Choroid plexus epithelial cell (primary cell): Measurements from ENCODE around the gene UGT1A7.

Experiments
- DNase-seq: peaks from one replicate; pipeline ENCODE4 v3.0.0-alpha.2; 2010; ENCODE audit warnings: low read depth
- H3K4me3 ChIP-seq: 2 replicates; pipeline ENCODE4 v1.5.1; 2011; ENCODE audit warnings: low read depth, mild to moderate bottlenecking, control low read depth, low read length, moderate library complexity
- TF ChIP-seq, protein P1 (sequence below): conservative IDR thresholded peaks from 2 replicates; pipeline ENCODE4 v1.5.1; 2011; ENCODE audit warnings: low read depth, mild to moderate bottlenecking, control low read depth, inconsistent platforms, low read length, moderate library complexity

UGT1A7 gene

DNA sequence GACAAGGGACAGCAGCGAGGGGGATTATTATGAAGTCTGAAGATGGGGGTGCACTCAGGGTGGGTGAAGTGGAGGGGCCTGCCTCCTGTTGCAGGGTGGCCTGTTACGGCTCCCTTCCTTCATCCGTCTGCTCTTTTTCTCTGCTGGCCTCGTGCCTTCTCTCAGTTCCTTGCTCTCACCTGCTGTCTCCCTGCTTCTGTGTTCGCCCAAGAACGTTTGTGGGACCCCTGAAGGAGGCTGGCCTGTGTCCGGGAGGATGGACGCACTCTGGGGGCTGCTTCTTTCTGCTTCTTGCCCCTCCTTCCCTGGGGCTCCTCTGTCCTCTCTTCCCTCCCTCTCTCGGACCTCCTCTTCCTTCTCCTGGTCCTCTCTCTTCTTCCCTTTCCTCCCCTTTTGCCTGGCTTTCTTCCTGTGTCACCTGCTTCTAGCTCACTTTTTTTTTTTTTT, 110.2 kb downstream of the UGT1A7 start:
- TF ChIP-seq, protein P1, sequence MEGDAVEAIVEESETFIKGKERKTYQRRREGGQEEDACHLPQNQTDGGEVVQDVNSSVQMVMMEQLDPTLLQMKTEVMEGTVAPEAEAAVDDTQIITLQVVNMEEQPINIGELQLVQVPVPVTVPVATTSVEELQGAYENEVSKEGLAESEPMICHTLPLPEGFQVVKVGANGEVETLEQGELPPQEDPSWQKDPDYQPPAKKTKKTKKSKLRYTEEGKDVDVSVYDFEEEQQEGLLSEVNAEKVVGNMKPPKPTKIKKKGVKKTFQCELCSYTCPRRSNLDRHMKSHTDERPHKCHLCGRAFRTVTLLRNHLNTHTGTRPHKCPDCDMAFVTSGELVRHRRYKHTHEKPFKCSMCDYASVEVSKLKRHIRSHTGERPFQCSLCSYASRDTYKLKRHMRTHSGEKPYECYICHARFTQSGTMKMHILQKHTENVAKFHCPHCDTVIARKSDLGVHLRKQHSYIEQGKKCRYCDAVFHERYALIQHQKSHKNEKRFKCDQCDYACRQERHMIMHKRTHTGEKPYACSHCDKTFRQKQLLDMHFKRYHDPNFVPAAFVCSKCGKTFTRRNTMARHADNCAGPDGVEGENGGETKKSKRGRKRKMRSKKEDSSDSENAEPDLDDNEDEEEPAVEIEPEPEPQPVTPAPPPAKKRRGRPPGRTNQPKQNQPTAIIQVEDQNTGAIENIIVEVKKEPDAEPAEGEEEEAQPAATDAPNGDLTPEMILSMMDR: no peak
- H3K4me3 ChIP-seq: no peak overlapping the region
- no peak for DNase-seq

DNA sequence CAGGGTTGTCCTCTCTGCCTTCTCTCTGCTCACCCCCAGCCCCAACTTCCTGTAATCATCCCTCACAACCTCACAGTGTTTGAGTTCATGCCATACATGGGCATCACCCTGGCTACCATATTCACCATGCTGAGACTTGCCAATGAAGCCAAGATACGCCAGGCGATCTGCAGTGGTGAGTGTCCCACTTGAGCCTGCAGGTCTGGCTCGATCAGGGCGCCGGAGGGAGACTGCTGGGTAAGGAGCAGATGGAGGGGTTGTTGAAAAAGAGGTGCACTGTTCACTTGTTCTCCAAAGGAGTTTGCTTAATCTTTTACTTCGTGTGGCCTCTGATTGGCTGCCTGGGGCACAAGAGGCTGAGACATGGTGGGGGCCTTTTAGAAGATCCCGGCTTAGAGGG, 111.0 kb downstream of the UGT1A7 start:
- DNase-seq: no peak
- TF ChIP-seq, protein P1: no peak
- no peak overlapping the region for H3K4me3 ChIP-seq

DNA sequence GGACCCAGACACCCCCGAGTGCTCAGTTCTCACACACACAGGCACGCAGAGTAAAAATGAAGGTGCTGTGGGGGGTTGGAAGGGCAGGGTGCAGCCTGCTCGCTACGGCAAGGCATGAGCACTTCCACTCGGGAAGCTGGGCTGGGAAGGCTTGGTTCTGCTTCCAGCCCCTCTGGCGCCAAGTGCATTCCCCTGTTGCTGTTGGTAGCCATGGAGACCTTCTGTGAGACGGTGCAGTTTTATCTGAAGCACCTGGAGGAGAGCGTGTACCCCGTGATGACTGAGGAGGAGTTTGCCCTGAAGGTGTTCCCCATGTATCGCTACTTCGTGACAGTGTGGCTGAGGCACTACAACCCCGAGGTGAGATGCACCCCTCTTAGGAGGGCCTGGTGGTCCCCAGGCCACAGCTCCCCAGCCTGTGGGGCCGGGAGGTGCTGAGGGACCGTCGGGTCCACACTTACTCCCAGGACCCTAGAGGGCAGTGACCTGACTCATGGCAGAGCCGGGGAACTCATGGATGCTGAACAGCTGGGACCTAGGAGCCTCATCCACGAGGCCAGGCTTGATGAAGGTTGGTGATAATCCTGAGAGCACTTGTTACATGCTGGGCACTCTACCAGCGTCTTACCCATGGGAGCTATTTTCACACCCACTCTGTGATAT, 111.9 kb downstream of the UGT1A7 start:
- TF ChIP-seq, protein P1: no peak
- DNase-seq: no peak
- H3K4me3 ChIP-seq: no peak overlapping the region

DNA sequence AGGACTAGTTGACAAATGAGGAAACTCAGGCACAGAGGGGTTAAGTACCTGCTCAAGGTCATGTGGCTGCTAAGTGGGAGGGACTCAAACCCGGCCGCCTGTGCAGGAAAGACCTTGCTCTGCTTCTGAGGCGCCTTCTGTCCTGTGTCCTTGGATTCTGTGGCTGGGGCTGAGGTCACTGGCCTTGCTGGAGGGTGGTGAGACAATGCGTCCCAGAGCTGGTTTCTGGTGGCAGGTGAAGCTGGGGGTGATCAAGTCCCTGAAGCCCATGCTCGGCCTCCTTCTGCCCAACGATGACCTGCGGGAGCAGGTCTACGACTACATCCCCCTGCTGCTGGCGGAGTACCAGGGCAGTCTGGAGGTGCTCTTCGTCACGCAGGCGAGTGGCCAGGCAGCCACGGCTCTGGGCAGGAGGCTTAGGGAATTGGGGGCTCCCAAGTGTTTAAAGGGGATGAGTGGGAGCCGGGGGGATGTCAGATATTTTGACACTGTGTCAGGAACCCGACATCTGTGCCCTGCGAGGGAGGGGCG, 112.5 kb downstream of the UGT1A7 start:
- TF ChIP-seq, protein P1: no peak
- no peak for DNase-seq
- H3K4me3 ChIP-seq: no peak overlapping the region

DNA sequence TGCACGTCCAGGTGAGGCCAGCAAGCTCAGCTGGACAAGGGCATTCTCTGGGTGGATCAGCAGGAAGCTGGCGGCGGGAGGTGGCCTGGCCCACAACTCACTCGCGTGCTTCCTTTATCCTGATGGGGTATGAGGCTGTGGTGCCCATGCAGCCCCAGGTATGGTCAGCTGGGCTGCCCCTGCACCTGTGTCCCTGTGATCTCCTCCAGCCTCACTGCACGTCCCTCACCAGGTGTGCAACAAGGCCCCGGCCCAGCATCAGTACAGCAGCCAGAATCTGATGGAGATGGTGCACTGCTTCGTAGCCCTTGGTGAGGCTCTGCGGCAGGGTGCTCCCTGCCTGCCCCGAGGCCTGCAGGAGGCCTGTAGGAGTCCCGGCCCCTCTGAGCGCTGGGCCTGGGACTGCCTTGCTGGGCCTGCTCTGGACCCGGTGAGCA, 114.1 kb downstream of the UGT1A7 start:
- DNase-seq: no peak
- TF ChIP-seq, protein P1: no peak
- H3K4me3 ChIP-seq: no peak overlapping the region

DNA sequence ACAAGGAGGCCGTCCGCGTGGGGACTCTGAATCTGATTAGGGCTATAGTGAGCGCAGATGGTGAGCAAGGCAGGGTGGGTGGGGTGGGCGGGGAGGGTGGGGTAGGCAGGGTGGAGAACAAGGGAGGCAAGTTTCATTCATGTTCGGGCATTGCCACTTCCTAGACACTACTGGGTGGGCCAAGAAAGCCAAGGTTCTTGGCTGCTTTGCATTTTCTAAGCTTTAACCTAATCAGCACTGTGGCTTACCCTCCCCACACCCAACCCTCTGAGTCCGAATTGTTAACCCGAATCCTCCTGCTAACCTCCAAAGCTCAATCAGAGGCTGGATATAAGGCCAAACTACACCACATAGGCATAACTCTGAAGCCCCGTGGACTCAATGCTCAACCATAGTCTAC, 114.6 kb downstream of the UGT1A7 start:
- no peak overlapping the region for H3K4me3 ChIP-seq
- TF ChIP-seq, protein P1: no peak
- no peak for DNase-seq
